Skeletal muscle tissue (tissue), 4 donors: ENCODE measurements around the gene METTL21C. TPM values are rescaled to one million over a fixed set of nuclear protein-coding genes. Genes with fewer than 3 reads are reported as not detected.

Experiments
- H3K27ac ChIP-seq: one replicate; pipeline ENCODE4 v1.7.0; 2013; ENCODE audit warnings: mild to moderate bottlenecking, low read depth, low read length, inconsistent platforms
- H3K27me3 ChIP-seq, 3 donors: one replicate each; pipeline ENCODE4 v1.7.0; 2013; ENCODE audit warnings: low read length in 3 of 3; ENCODE audit not compliant: control insufficient read depth in 3 of 3, insufficient read depth in 3 of 3
- H3K36me3 ChIP-seq, 3 donors: one replicate each; pipeline ENCODE4 v1.7.0; 2013; ENCODE audit warnings: low read length in 3 of 3; ENCODE audit not compliant: control insufficient read depth in 3 of 3, insufficient read depth in 3 of 3
- H3K4me1 ChIP-seq, 3 donors: one replicate each; pipeline ENCODE4 v1.7.0; 2013; ENCODE audit warnings: low read length in 3 of 3, mild to moderate bottlenecking in 3 of 3; ENCODE audit not compliant: control insufficient read depth in 3 of 3, insufficient read depth in 3 of 3
- H3K4me3 ChIP-seq, 3 donors: one replicate each; pipeline ENCODE4 v1.7.0; 2013; ENCODE audit warnings: low read length in 3 of 3
- H3K9ac ChIP-seq, 3 donors: one replicate each; pipeline ENCODE4 v1.7.0; 2013; ENCODE audit warnings: low read length in 3 of 3, mild to moderate bottlenecking in 3 of 3, moderate library complexity in 2 of 3, low read depth in 1 of 3
- H3K9me3 ChIP-seq, 3 donors: one replicate each; pipeline ENCODE4 v1.7.0; 2013; ENCODE audit warnings: low read length in 3 of 3; ENCODE audit not compliant: control insufficient read depth in 3 of 3
- total RNA-seq: library from RNA; depleted of rRNA; stranded (reverse); fragments of >200 nt; gene quantifications from one replicate; pipeline ENCODE4 v1.2.3, GENCODE V29; 2014
- donor health status: Osteomylitis.

METTL21C gene
- total RNA-seq, 1 donor from 2014 or later = 29.7 TPM

- Histone ChIP-seq H3K9ac (no peak overlapping the region), H3K27me3 (no peaks in the 10 kb centered on the region), H3K4me1 (peaks cover 15 to 21% (median 20%) of the 10 kb centered on the region in 3 donors), H3K36me3 (peaks cover 0 to 22% (median 19%) of the 10 kb centered on the region in 3 donors), H3K9me3 (no peaks in the 10 kb centered on the region), H3K4me3 (no peak overlapping the region), H3K27ac (peak overlapping the region; percentile 19)
These were observed 17.7 kb downstream of the METTL21C start for GRCh38 chr13:102677122-102677521.

GRCh38 chr13:102675115-102675514 lies 19.7 kb downstream of the METTL21C start:
- peak overlapping the region; percentile 37 for H3K27ac ChIP-seq
- no peak overlapping the region for H3K4me3 ChIP-seq
- H3K36me3 ChIP-seq = peaks cover 0 to 22% (median 22%) of the 10 kb centered on the region in 3 donors

GRCh38 chr13:102670130-102670529 lies 24.7 kb downstream of the METTL21C start:
- Histone ChIP-seq H3K36me3 (peaks cover 16 to 42% (median 38%) of the 10 kb centered on the region in 3 donors), H3K4me3 (no peak overlapping the region), H3K4me1 (peaks cover 0 to 6% (median 6%) of the 10 kb centered on the region in 3 donors), H3K27ac (no peak overlapping the region), H3K9me3 (peaks cover 0 to 8% (median 0%) of the 10 kb centered on the region in 3 donors), H3K9ac (no peak overlapping the region), H3K27me3 (no peaks in the 10 kb centered on the region)

More at GRCh38 chr13:102675115-102675514, 19.7 kb downstream of the METTL21C start:
- Histone ChIP-seq H3K4me1 (peaks cover 15 to 20% (median 17%) of the 10 kb centered on the region in 3 donors), H3K9me3 (peaks cover 0 to 5% (median 0%) of the 10 kb centered on the region in 3 donors), H3K27me3 (no peaks in the 10 kb centered on the region), H3K9ac (no peak overlapping the region)

- Histone ChIP-seq H3K9ac (no peak overlapping the region), H3K4me3 (no peak overlapping the region), H3K27me3 (no peaks in the 10 kb centered on the region), H3K9me3 (peaks cover 0 to 8% (median 0%) of the 10 kb centered on the region in 3 donors), H3K36me3 (peaks cover 16 to 52% (median 37%) of the 10 kb centered on the region in 3 donors), H3K4me1 (no peaks in the 10 kb centered on the region), H3K27ac (no peak overlapping the region)
These were observed 26.9 kb downstream of the METTL21C start for GRCh38 chr13:102667911-102668310.

GRCh38 chr13:102667023-102667422 lies 27.8 kb downstream of the METTL21C start:
- Histone ChIP-seq H3K4me1 (no peaks in the 10 kb centered on the region), H3K4me3 (no peak overlapping the region), H3K27me3 (no peaks in the 10 kb centered on the region), H3K27ac (no peak overlapping the region), H3K36me3 (peaks cover 16 to 50% (median 32%) of the 10 kb centered on the region in 3 donors), H3K9me3 (peaks cover 0 to 8% (median 0%) of the 10 kb centered on the region in 3 donors), H3K9ac (no peak overlapping the region)

- H3K4me1 ChIP-seq = no peaks in the 10 kb centered on the region
- H3K4me3 ChIP-seq = no peak overlapping the region
- no peaks in the 10 kb centered on the region for H3K27me3 ChIP-seq
- H3K36me3 ChIP-seq = peaks cover 10 to 36% (median 31%) of the 10 kb centered on the region in 3 donors
- no peak overlapping the region for H3K27ac ChIP-seq
- H3K9ac ChIP-seq = no peak overlapping the region
- H3K9me3 ChIP-seq = no peaks in the 10 kb centered on the region
These were observed 35.6 kb downstream of the METTL21C start for GRCh38 chr13:102659168-102659713.

- Histone ChIP-seq H3K9me3 (no peaks in the 10 kb centered on the region), H3K4me1 (no peaks in the 10 kb centered on the region), H3K9ac (no peak overlapping the region), H3K4me3 (no peak overlapping the region), H3K36me3 (peaks cover 10 to 30% (median 26%) of the 10 kb centered on the region in 3 donors), H3K27ac (no peak overlapping the region), H3K27me3 (no peaks in the 10 kb centered on the region)
These were observed 36.2 kb downstream of the METTL21C start for GRCh38 chr13:102658660-102659059.

GRCh38 chr13:102657630-102658029 lies 37.2 kb downstream of the METTL21C start:
- Histone ChIP-seq H3K36me3 (peaks cover 10 to 31% (median 24%) of the 10 kb centered on the region in 3 donors), H3K4me3 (no peak overlapping the region), H3K9ac (no peak overlapping the region), H3K4me1 (no peaks in the 10 kb centered on the region), H3K9me3 (no peaks in the 10 kb centered on the region), H3K27ac (no peak overlapping the region), H3K27me3 (no peaks in the 10 kb centered on the region)

- H3K36me3 ChIP-seq = peaks cover 10 to 38% (median 24%) of the 10 kb centered on the region in 3 donors
- no peaks in the 10 kb centered on the region for H3K9me3 ChIP-seq
- H3K4me3 ChIP-seq = no peak overlapping the region
- no peak overlapping the region for H3K27ac ChIP-seq
- H3K27me3 ChIP-seq = no peaks in the 10 kb centered on the region
- H3K9ac ChIP-seq = no peak overlapping the region
- no peaks in the 10 kb centered on the region for H3K4me1 ChIP-seq
These were observed 40.1 kb downstream of the METTL21C start for GRCh38 chr13:102654756-102655155.

- no peaks in the 10 kb centered on the region for H3K27me3 ChIP-seq
- H3K27ac ChIP-seq = no peak overlapping the region
- peaks cover 13 to 50% (median 29%) of the 10 kb centered on the region in 3 donors for H3K36me3 ChIP-seq
- no peaks in the 10 kb centered on the region for H3K9me3 ChIP-seq
- H3K4me3 ChIP-seq = no peak overlapping the region
- no peaks in the 10 kb centered on the region for H3K4me1 ChIP-seq
- H3K9ac ChIP-seq = no peak overlapping the region
These were observed 43.0 kb downstream of the METTL21C start for GRCh38 chr13:102651892-102652291.
